PFSK-1 (cell line): ENCODE measurements around the gene TNS1.

Experiments used
- POLR2AphosphoS5 ChIP-seq: IDR thresholded peaks from 2 replicates; pipeline ENCODE4 v1.6.1; 2012; ENCODE audit warnings: low read depth, mild to moderate bottlenecking, control low read depth, low read length, moderate library complexity
- SIN3A ChIP-seq: IDR thresholded peaks from 2 replicates; pipeline ENCODE4 v1.6.1; 2012; ENCODE audit warnings: mild to moderate bottlenecking, low read length, moderate library complexity, borderline replicate concordance; ENCODE audit not compliant: insufficient read depth
- TAF1 ChIP-seq: IDR thresholded peaks from 2 replicates; pipeline ENCODE4 v1.6.1; 2012; ENCODE audit warnings: low read length, control low read depth, borderline replicate concordance; ENCODE audit not compliant: insufficient read depth
- TF ChIP-seq, protein P1 (sequence below), 2 experiments: IDR thresholded peaks; 2 replicates each; pipeline versions ENCODE4 v1.6.1 to v1.8.0; 2011 to 2012; ENCODE audit warnings: low read depth in 2 of 2, low read length in 2 of 2, control low read depth in 1 of 2, inconsistent platforms in 1 of 2, mild to moderate bottlenecking in 1 of 2, moderate library complexity in 1 of 2; ENCODE audit not compliant: insufficient read depth in 1 of 2

DNA sequence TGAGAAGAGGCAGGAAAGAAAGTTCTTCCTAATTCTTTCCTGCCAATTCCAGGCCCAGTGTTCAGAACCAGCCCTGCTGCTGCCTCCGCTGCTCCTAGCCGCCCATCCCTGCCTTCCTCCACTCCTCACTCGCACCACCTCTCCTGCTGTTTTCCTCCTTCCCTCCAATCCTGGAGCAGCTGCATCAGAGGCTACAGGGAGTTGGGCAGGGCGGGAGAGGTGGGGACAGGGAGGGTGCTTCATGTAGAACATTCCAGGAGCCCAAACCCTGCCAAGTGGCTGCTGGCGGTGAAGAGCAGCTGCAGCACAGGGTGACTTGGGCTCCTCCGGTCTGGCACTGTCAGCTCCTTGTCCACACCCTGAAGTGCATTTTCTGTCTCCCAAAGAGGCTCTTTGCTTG, 176.3 kb downstream of the TNS1 start:
- no peak for TF ChIP-seq POLR2AphosphoS5
- TF ChIP-seq, protein P1, sequence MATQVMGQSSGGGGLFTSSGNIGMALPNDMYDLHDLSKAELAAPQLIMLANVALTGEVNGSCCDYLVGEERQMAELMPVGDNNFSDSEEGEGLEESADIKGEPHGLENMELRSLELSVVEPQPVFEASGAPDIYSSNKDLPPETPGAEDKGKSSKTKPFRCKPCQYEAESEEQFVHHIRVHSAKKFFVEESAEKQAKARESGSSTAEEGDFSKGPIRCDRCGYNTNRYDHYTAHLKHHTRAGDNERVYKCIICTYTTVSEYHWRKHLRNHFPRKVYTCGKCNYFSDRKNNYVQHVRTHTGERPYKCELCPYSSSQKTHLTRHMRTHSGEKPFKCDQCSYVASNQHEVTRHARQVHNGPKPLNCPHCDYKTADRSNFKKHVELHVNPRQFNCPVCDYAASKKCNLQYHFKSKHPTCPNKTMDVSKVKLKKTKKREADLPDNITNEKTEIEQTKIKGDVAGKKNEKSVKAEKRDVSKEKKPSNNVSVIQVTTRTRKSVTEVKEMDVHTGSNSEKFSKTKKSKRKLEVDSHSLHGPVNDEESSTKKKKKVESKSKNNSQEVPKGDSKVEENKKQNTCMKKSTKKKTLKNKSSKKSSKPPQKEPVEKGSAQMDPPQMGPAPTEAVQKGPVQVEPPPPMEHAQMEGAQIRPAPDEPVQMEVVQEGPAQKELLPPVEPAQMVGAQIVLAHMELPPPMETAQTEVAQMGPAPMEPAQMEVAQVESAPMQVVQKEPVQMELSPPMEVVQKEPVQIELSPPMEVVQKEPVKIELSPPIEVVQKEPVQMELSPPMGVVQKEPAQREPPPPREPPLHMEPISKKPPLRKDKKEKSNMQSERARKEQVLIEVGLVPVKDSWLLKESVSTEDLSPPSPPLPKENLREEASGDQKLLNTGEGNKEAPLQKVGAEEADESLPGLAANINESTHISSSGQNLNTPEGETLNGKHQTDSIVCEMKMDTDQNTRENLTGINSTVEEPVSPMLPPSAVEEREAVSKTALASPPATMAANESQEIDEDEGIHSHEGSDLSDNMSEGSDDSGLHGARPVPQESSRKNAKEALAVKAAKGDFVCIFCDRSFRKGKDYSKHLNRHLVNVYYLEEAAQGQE (IDR thresholded peaks at IDR 0.05; ENCODE audit: insufficient read depth in 1 of 2, low read depth in 2 of 2, low read length in 2 of 2) = no peak
- TF ChIP-seq SIN3A = no peak
- TF ChIP-seq TAF1 = no peak
